ENCODE results near the gene PODXL.
A peak's percentile ranks its signal among the peaks of the same experiment; 100 is the strongest.

- TF ChIP-seq CTCF (optimal IDR thresholded peaks at IDR 0.05 in 1 of 3, IDR thresholded peaks at IDR 0.05 in 1 of 3, conservative IDR thresholded peaks at IDR 0.05 in 1 of 3; ENCODE audit: extremely low read depth in 1 of 3, insufficient read depth in 2 of 3, low read length in 3 of 3) (peak; percentile 69 to 75 (median 70)), EZH2 (IDR thresholded peaks at IDR 0.05; ENCODE audit: low read length) (no peak)
Observed at GRCh38 chr7:131546583-131547141, 9.8 kb downstream of the PODXL start.

All from keratinocyte (primary cell).